ENCODE data around the gene NLRP6. TPM values are rescaled to one million over a fixed set of nuclear protein-coding genes. Genes with fewer than 3 reads are reported as not detected.
A peak's percentile ranks its signal among the peaks of the same experiment; 100 is the strongest.
"Not testable (repeated sequence)": the region's sequence is repeated elsewhere in the genome, so short reads cannot be mapped to it uniquely, and the experiment has no call there.

NLRP6 gene
- total and polyA plus RNA-seq, 4 experiments from 2014 or later = 1.4 to 26.3 (median 18.4) TPM

GRCh38 chr11:330307-330693, 52.1 kb downstream of the NLRP6 start:
- DNase-seq = no peak
- Mint-ChIP-seq H3K4me1 (peaks cover 28 to 72% (median 47%) of the 10 kb centered on the region in 4 donors), H3K27ac (peak overlapping the region in 3 of 7 donors; percentile 19 to 83 (median 30)), H3K36me3 (no peaks in the 10 kb centered on the region), H3K27me3 (no peaks in the 10 kb centered on the region), H3K9me3 (peaks cover 0 to 2% (median 0%) of the 10 kb centered on the region in 8 donors), H3K4me3 (peak overlapping the region in 3 of 8 donors; percentile 13 to 72 (median 36))
- H3K36me3 ChIP-seq (ENCODE audit: insufficient read depth, low read length) = no peaks in the 10 kb centered on the region
- H3K4me3 ChIP-seq (ENCODE audit: low read length in 2 of 2) = no peak overlapping the region
- intact Hi-C loops (cut with micrococcal nuclease) = no loop called here
- no peaks in the 10 kb centered on the region for H3K9me3 ChIP-seq (ENCODE audit: control insufficient read depth in 1 of 2, low read length in 2 of 2)
- ChIA-PET POLR2A (ENCODE audit: partially characterized antibody) (interaction anchor here (1.0 to 1.9 kb wide), 4 partner anchors 17 to 42 kb away, joined by 3 to 16 read pairs (median 6); partner anchors contain the start of gene PGGHG), CTCF (ENCODE audit: partially characterized antibody) (interaction anchor here (1.9 to 2.8 kb wide), 3 partner anchors 9 to 24 kb away, joined by 4 to 18 read pairs (median 10); no protein-coding TSS in a partner anchor)
- H3K4me1 ChIP-seq (ENCODE audit: insufficient read depth, low read length) = peaks cover 50% of the 10 kb centered on the region
- H3K27ac ChIP-seq (ENCODE audit: low read depth, low read length) = no peak overlapping the region
- H3K27me3 ChIP-seq (ENCODE audit: insufficient read depth, low read length) = no peaks in the 10 kb centered on the region

- peaks cover 0 to 2% (median 0%) of the 10 kb centered on the region in 8 donors for H3K9me3 Mint-ChIP-seq
- no peak for DNase-seq
- H3K27me3 Mint-ChIP-seq = no peaks in the 10 kb centered on the region
- no peaks in the 10 kb centered on the region for H3K36me3 Mint-ChIP-seq
- intact Hi-C loops (cut with micrococcal nuclease) = no loop called here
- ChIA-PET CTCF (ENCODE audit: partially characterized antibody) (interaction anchor here (1.2 to 2.8 kb wide), 4 partner anchors 8 to 23 kb away, joined by 4 to 18 read pairs (median 8); no protein-coding TSS in a partner anchor), POLR2A (ENCODE audit: partially characterized antibody) (interaction anchor here (1.0 to 1.9 kb wide), 3 partner anchors 16 to 43 kb away, joined by 3 to 16 read pairs (median 7); partner anchors contain the start of gene PGGHG)
- Histone ChIP-seq H3K36me3 (ENCODE audit: insufficient read depth, low read length) (no peaks in the 10 kb centered on the region), H3K9me3 (ENCODE audit: control insufficient read depth in 1 of 2, low read length in 2 of 2) (no peaks in the 10 kb centered on the region), H3K4me1 (ENCODE audit: insufficient read depth, low read length) (peaks cover 46% of the 10 kb centered on the region), H3K27me3 (ENCODE audit: insufficient read depth, low read length) (no peaks in the 10 kb centered on the region), H3K27ac (ENCODE audit: low read depth, low read length) (no peak overlapping the region), H3K4me3 (ENCODE audit: low read length in 2 of 2) (no peak overlapping the region)
- peak overlapping the region in 6 of 7 donors; percentile 27 to 80 (median 68) for H3K27ac Mint-ChIP-seq
- H3K4me1 Mint-ChIP-seq = peaks cover 26 to 69% (median 44%) of the 10 kb centered on the region in 4 donors
- peak overlapping the region; percentile 22 to 79 (median 72) for H3K4me3 Mint-ChIP-seq
Observed at GRCh38 chr11:330694-331357, 52.6 kb downstream of the NLRP6 start.

GRCh38 chr11:331358-332060, 53.3 kb downstream of the NLRP6 start:
- intact Hi-C loops (cut with micrococcal nuclease) = no loop called here
- no peak overlapping the region for H3K27ac ChIP-seq (ENCODE audit: low read depth, low read length)
- no peaks in the 10 kb centered on the region for H3K9me3 ChIP-seq (ENCODE audit: control insufficient read depth in 1 of 2, low read length in 2 of 2)
- H3K36me3 ChIP-seq (ENCODE audit: insufficient read depth, low read length) = no peaks in the 10 kb centered on the region
- H3K4me3 ChIP-seq (ENCODE audit: low read length in 2 of 2) = no peak overlapping the region
- no peaks in the 10 kb centered on the region for H3K36me3 Mint-ChIP-seq
- H3K27me3 Mint-ChIP-seq = no peaks in the 10 kb centered on the region
- ChIA-PET CTCF (ENCODE audit: partially characterized antibody) (interaction anchor here (1.2 kb wide), 1 partner anchor 15 kb away, joined by 5 read pairs; no protein-coding TSS in a partner anchor), POLR2A (ENCODE audit: partially characterized antibody) (no interaction called here)
- no peaks in the 10 kb centered on the region for H3K27me3 ChIP-seq (ENCODE audit: insufficient read depth, low read length)
- DNase-seq = no peak
- H3K4me1 Mint-ChIP-seq = peaks cover 19 to 69% (median 42%) of the 10 kb centered on the region in 4 donors
- H3K4me1 ChIP-seq (ENCODE audit: insufficient read depth, low read length) = peaks cover 43% of the 10 kb centered on the region
- H3K27ac Mint-ChIP-seq = peak overlapping the region in 3 of 7 donors; percentile 64 to 73 (median 72)
- peak overlapping the region; percentile 22 to 79 (median 72) for H3K4me3 Mint-ChIP-seq
- peaks cover 0 to under 1% (median 0%) of the 10 kb centered on the region in 8 donors for H3K9me3 Mint-ChIP-seq

- H3K4me3 ChIP-seq (ENCODE audit: low read length in 2 of 2) = no peak overlapping the region
- Mint-ChIP-seq H3K9me3 (no peaks in the 10 kb centered on the region), H3K4me1 (peaks cover 17 to 60% (median 38%) of the 10 kb centered on the region in 4 donors), H3K36me3 (no peaks in the 10 kb centered on the region), H3K27ac (no peak overlapping the region), H3K4me3 (peak overlapping the region in 3 of 8 donors; percentile 38 to 45 (median 43)), H3K27me3 (no peaks in the 10 kb centered on the region)
- no peak for DNase-seq
- H3K36me3 ChIP-seq (ENCODE audit: insufficient read depth, low read length) = no peaks in the 10 kb centered on the region
- no peaks in the 10 kb centered on the region for H3K27me3 ChIP-seq (ENCODE audit: insufficient read depth, low read length)
- H3K4me1 ChIP-seq (ENCODE audit: insufficient read depth, low read length) = peaks cover 33% of the 10 kb centered on the region
- no peaks in the 10 kb centered on the region for H3K9me3 ChIP-seq (ENCODE audit: control insufficient read depth in 1 of 2, low read length in 2 of 2)
- ChIA-PET CTCF (ENCODE audit: partially characterized antibody) (no interaction called here), POLR2A (ENCODE audit: partially characterized antibody) (no interaction called here)
- no peak overlapping the region for H3K27ac ChIP-seq (ENCODE audit: low read depth, low read length)
- intact Hi-C loops (cut with micrococcal nuclease) = no loop called here
Observed at GRCh38 chr11:332651-333480, 54.7 kb downstream of the NLRP6 start.

GRCh38 chr11:333616-334263, 55.5 kb downstream of the NLRP6 start:
- CTCF ChIA-PET (ENCODE audit: partially characterized antibody); H3K36me3 Mint-ChIP-seq; H3K9me3 Mint-ChIP-seq; H3K4me3 Mint-ChIP-seq; H3K27ac ChIP-seq (ENCODE audit: low read depth, low read length); POLR2A ChIA-PET (ENCODE audit: partially characterized antibody); H3K36me3 ChIP-seq (ENCODE audit: insufficient read depth, low read length); intact Hi-C loops (cut with micrococcal nuclease); H3K9me3 ChIP-seq (ENCODE audit: control insufficient read depth in 1 of 2, low read length in 2 of 2); H3K27me3 ChIP-seq (ENCODE audit: insufficient read depth, low read length); H3K4me3 ChIP-seq (ENCODE audit: low read length in 2 of 2); H3K27me3 Mint-ChIP-seq; DNase-seq; H3K27ac Mint-ChIP-seq: not testable (repeated sequence)
- peaks cover 17 to 55% (median 33%) of the 10 kb centered on the region in 4 donors for H3K4me1 Mint-ChIP-seq
- peaks cover 33% of the 10 kb centered on the region for H3K4me1 ChIP-seq (ENCODE audit: insufficient read depth, low read length)

GRCh38 chr11:334264-334994, 56.2 kb downstream of the NLRP6 start:
- CTCF ChIA-PET (ENCODE audit: partially characterized antibody) = no interaction called here
- peaks cover 12 to 50% (median 28%) of the 10 kb centered on the region in 4 donors for H3K4me1 Mint-ChIP-seq

More at GRCh38 chr11:334264-334994, 56.2 kb downstream of the NLRP6 start:
- Histone ChIP-seq H3K27ac (ENCODE audit: low read depth, low read length) (no peak overlapping the region), H3K36me3 (ENCODE audit: insufficient read depth, low read length) (no peaks in the 10 kb centered on the region), H3K4me1 (ENCODE audit: insufficient read depth, low read length) (peaks cover 31% of the 10 kb centered on the region), H3K27me3 (ENCODE audit: insufficient read depth, low read length) (no peaks in the 10 kb centered on the region), H3K4me3 (ENCODE audit: low read length in 2 of 2) (no peak overlapping the region), H3K9me3 (ENCODE audit: control insufficient read depth in 1 of 2, low read length in 2 of 2) (no peaks in the 10 kb centered on the region)
- no peaks in the 10 kb centered on the region for H3K9me3 Mint-ChIP-seq
- no peak overlapping the region for H3K27ac Mint-ChIP-seq
- H3K4me3 Mint-ChIP-seq = no peak overlapping the region
- H3K27me3 Mint-ChIP-seq = no peaks in the 10 kb centered on the region
- intact Hi-C loops (cut with micrococcal nuclease) = no loop called here
- DNase-seq = no peak
- POLR2A ChIA-PET (ENCODE audit: partially characterized antibody) = no interaction called here
- H3K36me3 Mint-ChIP-seq = no peaks in the 10 kb centered on the region

All from CD4-positive, alpha-beta memory T cell (primary cell).